ENCODE results near the gene CAMK4.

The CAMK4 gene

DNA sequence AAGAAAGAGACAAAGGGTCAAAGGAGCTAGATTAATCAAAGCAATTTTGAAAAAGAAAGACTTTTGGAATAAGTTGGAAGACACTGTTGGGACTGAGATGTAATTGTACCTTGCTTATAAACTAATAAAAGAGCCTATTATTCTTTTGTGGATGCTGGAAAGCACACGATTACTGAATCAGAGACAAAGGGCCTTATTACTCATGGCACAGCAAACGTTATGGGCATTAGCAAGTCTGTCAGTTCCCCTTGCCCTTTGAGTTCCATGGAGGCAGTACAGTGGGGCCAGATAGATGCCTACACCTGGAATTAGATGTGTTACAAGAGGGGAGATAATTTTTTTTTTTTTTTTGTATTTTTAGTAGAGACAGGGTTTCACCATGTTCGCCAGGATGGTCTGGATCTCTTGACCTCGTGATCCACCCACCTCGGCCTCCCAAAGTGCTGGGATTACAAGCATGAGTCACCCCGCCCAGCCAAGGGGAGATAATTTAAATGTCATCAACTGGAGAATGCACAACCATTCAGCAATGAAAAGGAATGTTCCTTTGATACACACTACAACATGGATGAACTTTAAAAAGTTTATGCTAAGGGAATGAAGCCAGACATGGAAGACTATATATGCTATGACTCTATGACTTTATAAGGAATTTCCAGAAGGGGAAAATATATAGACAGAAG lies 159.2 kb downstream of the CAMK4 start:
- ChIA-PET POLR2A (ENCODE audit: low non-redundant PET) (no interaction called here), CTCF (interaction anchor here (0.9 kb wide), 1 partner anchor 78 kb away, joined by 4 read pairs; no protein-coding TSS in a partner anchor)
- H3K27ac ChIP-seq = no peak overlapping the region
- TF ChIP-seq, protein P1, sequence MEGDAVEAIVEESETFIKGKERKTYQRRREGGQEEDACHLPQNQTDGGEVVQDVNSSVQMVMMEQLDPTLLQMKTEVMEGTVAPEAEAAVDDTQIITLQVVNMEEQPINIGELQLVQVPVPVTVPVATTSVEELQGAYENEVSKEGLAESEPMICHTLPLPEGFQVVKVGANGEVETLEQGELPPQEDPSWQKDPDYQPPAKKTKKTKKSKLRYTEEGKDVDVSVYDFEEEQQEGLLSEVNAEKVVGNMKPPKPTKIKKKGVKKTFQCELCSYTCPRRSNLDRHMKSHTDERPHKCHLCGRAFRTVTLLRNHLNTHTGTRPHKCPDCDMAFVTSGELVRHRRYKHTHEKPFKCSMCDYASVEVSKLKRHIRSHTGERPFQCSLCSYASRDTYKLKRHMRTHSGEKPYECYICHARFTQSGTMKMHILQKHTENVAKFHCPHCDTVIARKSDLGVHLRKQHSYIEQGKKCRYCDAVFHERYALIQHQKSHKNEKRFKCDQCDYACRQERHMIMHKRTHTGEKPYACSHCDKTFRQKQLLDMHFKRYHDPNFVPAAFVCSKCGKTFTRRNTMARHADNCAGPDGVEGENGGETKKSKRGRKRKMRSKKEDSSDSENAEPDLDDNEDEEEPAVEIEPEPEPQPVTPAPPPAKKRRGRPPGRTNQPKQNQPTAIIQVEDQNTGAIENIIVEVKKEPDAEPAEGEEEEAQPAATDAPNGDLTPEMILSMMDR (conservative IDR thresholded peaks at IDR 0.05; ENCODE audit: low read depth) = no peak
- no peak for DNase-seq (ENCODE audit: low spot score)

DNA sequence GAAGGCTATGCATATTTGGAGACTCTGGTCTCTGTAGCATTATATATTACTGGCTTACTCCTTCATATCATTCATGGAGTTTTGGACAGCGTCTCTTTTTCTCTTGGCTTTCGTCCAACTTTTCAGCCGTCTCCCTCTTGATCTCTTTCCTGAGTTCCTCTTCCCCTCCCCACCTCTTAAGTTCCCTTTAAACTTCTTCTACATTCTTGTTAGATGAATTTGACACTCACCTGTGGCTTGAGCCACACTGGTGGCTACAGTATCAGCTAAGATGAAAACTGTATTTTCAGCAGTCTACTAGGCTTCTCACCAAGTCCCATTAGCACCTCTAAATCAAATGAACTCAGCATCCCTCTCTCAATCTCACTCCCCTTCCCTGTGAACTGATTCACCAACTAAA lies 160.0 kb downstream of the CAMK4 start:
- POLR2A ChIA-PET (ENCODE audit: low non-redundant PET) = interaction anchor here (0.5 kb wide), 1 partner anchor 19 kb away, joined by 3 read pairs; no protein-coding TSS in a partner anchor
- H3K27ac ChIP-seq = no peak overlapping the region
- DNase-seq (ENCODE audit: low spot score) = no peak
- TF ChIP-seq, protein P1 (conservative IDR thresholded peaks at IDR 0.05; ENCODE audit: low read depth) = no peak
- CTCF ChIA-PET = interaction anchor here (0.6 kb wide), 1 partner anchor 524 kb away, joined by 6 read pairs; no protein-coding TSS in a partner anchor

DNA sequence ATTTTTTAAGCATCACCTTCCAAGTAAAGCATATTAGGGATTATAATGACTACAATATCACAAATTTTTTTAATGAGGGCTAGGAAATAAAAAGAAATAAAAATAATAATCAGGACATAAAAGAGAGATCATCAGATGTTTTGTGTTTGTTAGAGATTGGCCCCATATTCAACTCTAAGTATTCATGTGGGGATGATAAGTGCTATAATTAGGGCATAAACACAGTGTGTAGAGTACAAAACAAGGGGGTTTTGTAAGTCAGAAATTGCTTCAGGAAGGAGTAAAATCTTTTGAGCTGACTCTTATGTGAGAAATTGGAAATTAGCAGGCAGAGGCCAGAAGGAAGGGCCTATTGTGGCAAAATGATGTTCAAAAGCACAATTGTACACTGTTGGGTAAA lies 160.9 kb downstream of the CAMK4 start:
- ChIA-PET CTCF (interaction anchor here (0.6 kb wide), 1 partner anchor 1954 kb away, joined by 4 read pairs; no protein-coding TSS in a partner anchor), POLR2A (ENCODE audit: low non-redundant PET) (no interaction called here)
- H3K27ac ChIP-seq = no peak overlapping the region
- TF ChIP-seq, protein P1 (conservative IDR thresholded peaks at IDR 0.05; ENCODE audit: low read depth) = no peak
- DNase-seq (ENCODE audit: low spot score) = no peak

DNA sequence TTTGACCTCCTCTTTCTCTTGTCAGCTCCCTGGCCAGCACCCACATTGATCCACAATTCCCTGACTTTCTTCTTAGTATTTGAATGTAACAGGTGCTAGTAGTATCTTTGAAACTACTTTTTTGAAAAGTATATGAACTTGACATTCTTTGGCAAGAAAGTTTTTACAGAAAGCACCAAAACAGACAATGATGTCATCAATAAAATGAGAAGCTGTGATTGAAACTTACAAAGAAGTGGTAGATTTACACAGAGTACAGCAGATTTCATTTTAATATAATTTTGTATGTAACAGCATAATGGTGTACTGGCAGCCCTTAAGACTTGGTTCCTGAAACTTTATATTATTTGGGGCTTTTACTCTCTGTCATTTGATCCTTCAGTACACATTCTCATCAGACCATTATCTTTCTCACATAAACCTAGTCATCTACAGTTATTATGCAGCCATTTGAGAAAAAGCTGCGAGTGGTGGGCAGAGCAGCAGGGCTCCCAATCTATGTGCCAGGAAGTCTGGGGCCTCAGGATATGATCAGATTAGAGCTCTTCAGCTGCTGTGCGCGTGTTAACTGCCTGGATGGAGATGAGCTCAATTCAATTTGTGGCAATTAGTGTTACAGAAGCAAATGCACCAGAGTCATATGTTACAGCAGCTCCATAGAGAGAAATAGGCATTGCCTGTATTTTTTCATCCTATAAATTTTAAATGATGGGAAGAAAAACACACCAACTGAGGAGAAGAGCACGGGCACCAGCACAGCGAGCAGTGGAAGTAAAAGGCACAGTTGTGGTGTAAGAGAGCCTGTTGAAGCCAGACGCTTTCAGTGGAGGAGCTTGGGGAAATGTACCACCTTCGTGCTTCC lies 162.0 kb downstream of the CAMK4 start:
- H3K27ac ChIP-seq = no peak overlapping the region
- TF ChIP-seq, protein P1 (conservative IDR thresholded peaks at IDR 0.05; ENCODE audit: low read depth) = no peak
- POLR2A ChIA-PET (ENCODE audit: low non-redundant PET) = no interaction called here
- no peak for DNase-seq (ENCODE audit: low spot score)
- CTCF ChIA-PET = interaction anchor here (0.6 to 1.0 kb wide), 2 partner anchors 15 to 227 kb away, joined by 3 to 4 read pairs; no protein-coding TSS in a partner anchor

DNA sequence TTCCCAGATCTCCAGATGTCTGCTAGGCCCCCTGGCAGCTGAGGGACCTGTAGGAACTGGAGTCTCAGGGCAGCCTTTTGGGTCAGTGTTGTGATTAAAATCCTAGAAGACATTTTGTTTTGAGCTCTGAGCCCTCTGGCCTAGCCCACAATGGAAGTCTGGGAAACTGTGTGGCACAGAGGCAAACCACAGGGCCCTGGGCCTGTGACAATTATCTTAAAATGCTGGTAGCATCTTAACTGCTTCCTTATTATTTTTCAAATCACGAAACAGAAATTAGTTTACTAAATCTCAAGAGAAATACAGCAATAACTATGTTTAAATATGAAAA lies 162.6 kb downstream of the CAMK4 start:
- CTCF ChIA-PET = interaction anchor here (0.6 to 1.0 kb wide), 3 partner anchors 15 to 227 kb away, joined by 3 to 4 read pairs (median 3); no protein-coding TSS in a partner anchor
- POLR2A ChIA-PET (ENCODE audit: low non-redundant PET) = no interaction called here
- no peak overlapping the region for H3K27ac ChIP-seq
- TF ChIP-seq, protein P1 (conservative IDR thresholded peaks at IDR 0.05; ENCODE audit: low read depth) = no peak
- DNase-seq (ENCODE audit: low spot score) = no peak

DNA sequence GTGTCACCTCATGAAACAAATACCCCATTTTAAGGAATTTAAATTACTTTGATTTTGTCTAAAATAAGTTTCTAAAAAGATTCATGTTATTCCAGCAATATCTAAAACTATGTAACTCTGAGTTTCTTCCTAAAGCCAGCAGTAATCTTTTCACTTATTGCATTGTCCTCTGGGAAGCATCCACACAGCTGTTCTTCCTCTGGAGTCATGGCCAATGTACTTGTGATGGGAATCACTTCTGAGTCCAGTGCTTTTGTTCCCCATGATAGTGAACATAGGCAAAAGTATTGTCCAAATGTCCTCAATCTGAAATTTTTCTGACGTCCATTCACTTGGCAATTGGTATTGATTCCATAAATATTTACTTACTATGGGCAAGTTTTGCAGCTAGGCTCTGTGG lies 163.2 kb downstream of the CAMK4 start:
- DNase-seq (ENCODE audit: low spot score) = no peak
- TF ChIP-seq, protein P1 (conservative IDR thresholded peaks at IDR 0.05; ENCODE audit: low read depth) = no peak
- ChIA-PET CTCF (interaction anchor here (0.7 kb wide), 1 partner anchor 74 kb away, joined by 3 read pairs; no protein-coding TSS in a partner anchor), POLR2A (ENCODE audit: low non-redundant PET) (no interaction called here)
- H3K27ac ChIP-seq = no peak overlapping the region
